ENCODE results near the gene INPP4B. TPM values are rescaled to one million over a fixed set of nuclear protein-coding genes. Genes with fewer than 3 reads are reported as not detected.
A peak's percentile ranks its signal among the peaks of the same experiment; 100 is the strongest.

Gene INPP4B
- total and polyA plus RNA-seq, 2 donors from 2014 or later, result 2.6 to 18.9 TPM

GRCh38 chr4:142354794-142355420 lies 491.2 kb downstream of the INPP4B start:
- DNase-seq (peak in 1 of 5 donors; percentile 23), FAIRE-seq (no peak)
- intact Hi-C loops (cut with DNase I), result loop anchor here (10.0 kb wide), 2 partner anchors 370 to 480 kb away; no protein-coding TSS in a partner anchor
- Histone ChIP-seq H3K27me3 (ENCODE audit: control insufficient read depth, insufficient read depth, low read length) (no peaks in the 10 kb centered on the region), H3K27ac (ENCODE audit: low read depth in 2 of 2, low read length in 2 of 2) (no peak overlapping the region), H3K36me3 (ENCODE audit: control insufficient read depth in 2 of 3, insufficient read depth in 3 of 3, low read length in 3 of 3) (no peaks in the 10 kb centered on the region), H3K9ac (ENCODE audit: low read length in 3 of 3) (no peak overlapping the region), H3K9me3 (ENCODE audit: control insufficient read depth in 2 of 3, insufficient read depth in 1 of 3, low read length in 3 of 3) (no peaks in the 10 kb centered on the region), H3K4me3 (ENCODE audit: low read length in 3 of 3) (no peak overlapping the region), H3K4me1 (ENCODE audit: control insufficient read depth in 2 of 3, insufficient read depth in 2 of 3, low read depth in 1 of 3, low read length in 3 of 3) (peaks cover 0 to 14% (median 7%) of the 10 kb centered on the region in 3 donors)
- no peak for TF ChIP-seq CTCF (IDR thresholded peaks at IDR 0.05; ENCODE audit: borderline replicate concordance, extremely low read depth, insufficient read depth)

GRCh38 chr4:142354041-142354440 lies 492.1 kb downstream of the INPP4B start:
- H3K27me3 ChIP-seq (ENCODE audit: control insufficient read depth, insufficient read depth, low read length), result no peaks in the 10 kb centered on the region
- no peaks in the 10 kb centered on the region for H3K9me3 ChIP-seq (ENCODE audit: control insufficient read depth in 2 of 3, insufficient read depth in 1 of 3, low read length in 3 of 3)
- FAIRE-seq (no peak), DNase-seq (no peak)
- intact Hi-C loops (cut with DNase I), result loop anchor here (10.0 kb wide), 2 partner anchors 371 to 481 kb away; no protein-coding TSS in a partner anchor
- no peaks in the 10 kb centered on the region for H3K36me3 ChIP-seq (ENCODE audit: control insufficient read depth in 2 of 3, insufficient read depth in 3 of 3, low read length in 3 of 3)
- no peak for TF ChIP-seq CTCF (IDR thresholded peaks at IDR 0.05; ENCODE audit: borderline replicate concordance, extremely low read depth, insufficient read depth)
- no peak overlapping the region for H3K4me3 ChIP-seq (ENCODE audit: low read length in 3 of 3)
- H3K27ac ChIP-seq (ENCODE audit: low read depth in 2 of 2, low read length in 2 of 2), result no peak overlapping the region
- no peak overlapping the region for H3K9ac ChIP-seq (ENCODE audit: low read length in 3 of 3)
- peaks cover 0 to 14% (median 7%) of the 10 kb centered on the region in 3 donors for H3K4me1 ChIP-seq (ENCODE audit: control insufficient read depth in 2 of 3, insufficient read depth in 2 of 3, low read depth in 1 of 3, low read length in 3 of 3)

- Histone ChIP-seq H3K4me3 (ENCODE audit: low read length in 3 of 3) (peak overlapping the region in 1 of 3 donors; percentile 9), H3K27ac (ENCODE audit: low read depth in 2 of 2, low read length in 2 of 2) (no peak overlapping the region), H3K36me3 (ENCODE audit: control insufficient read depth in 2 of 3, insufficient read depth in 3 of 3, low read length in 3 of 3) (no peaks in the 10 kb centered on the region), H3K4me1 (ENCODE audit: control insufficient read depth in 2 of 3, insufficient read depth in 2 of 3, low read depth in 1 of 3, low read length in 3 of 3) (peaks cover 0 to 16% (median 5%) of the 10 kb centered on the region in 3 donors), H3K27me3 (ENCODE audit: control insufficient read depth, insufficient read depth, low read length) (no peaks in the 10 kb centered on the region), H3K9ac (ENCODE audit: low read length in 3 of 3) (no peak overlapping the region), H3K9me3 (ENCODE audit: control insufficient read depth in 2 of 3, insufficient read depth in 1 of 3, low read length in 3 of 3) (no peaks in the 10 kb centered on the region)
- DNase-seq (peak in 2 of 5 donors; percentile 77 to 82), FAIRE-seq (peak; percentile 93)
- TF ChIP-seq CTCF (IDR thresholded peaks at IDR 0.05; ENCODE audit: borderline replicate concordance, extremely low read depth, insufficient read depth), result peak; percentile 88
- intact Hi-C loops (cut with DNase I), result loop anchor here (10.0 kb wide), 2 partner anchors 372 to 482 kb away; no protein-coding TSS in a partner anchor
Measured at GRCh38 chr4:142353149-142353738, 492.9 kb downstream of the INPP4B start.
